Measurements from ENCODE around the gene SLC46A3.
"Not testable (repeated sequence)": the region's sequence is repeated elsewhere in the genome, so short reads cannot be mapped to it uniquely, and the experiment has no call there.

Gene SLC46A3

DNA sequence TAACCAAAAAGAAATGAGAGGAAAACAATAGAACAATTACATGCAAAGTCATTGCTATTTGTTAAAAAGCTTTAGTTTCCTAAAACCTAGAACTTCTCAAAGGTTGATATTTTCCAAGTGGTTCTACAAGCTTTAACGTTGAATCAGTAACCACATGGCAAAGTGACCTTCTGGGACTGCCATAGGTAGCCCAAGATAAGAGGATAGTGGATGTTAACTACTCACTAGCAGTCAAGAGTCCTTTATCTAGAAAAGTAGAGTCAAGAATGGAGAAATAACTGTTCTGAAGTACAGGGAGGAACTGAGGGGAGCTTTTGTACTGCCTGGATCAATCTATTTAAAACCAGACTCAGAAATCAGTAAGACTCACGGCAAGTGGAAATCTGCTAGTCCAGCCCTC, 9.9 kb upstream of the SLC46A3 start:
- DNase-seq, result no peak

DNA sequence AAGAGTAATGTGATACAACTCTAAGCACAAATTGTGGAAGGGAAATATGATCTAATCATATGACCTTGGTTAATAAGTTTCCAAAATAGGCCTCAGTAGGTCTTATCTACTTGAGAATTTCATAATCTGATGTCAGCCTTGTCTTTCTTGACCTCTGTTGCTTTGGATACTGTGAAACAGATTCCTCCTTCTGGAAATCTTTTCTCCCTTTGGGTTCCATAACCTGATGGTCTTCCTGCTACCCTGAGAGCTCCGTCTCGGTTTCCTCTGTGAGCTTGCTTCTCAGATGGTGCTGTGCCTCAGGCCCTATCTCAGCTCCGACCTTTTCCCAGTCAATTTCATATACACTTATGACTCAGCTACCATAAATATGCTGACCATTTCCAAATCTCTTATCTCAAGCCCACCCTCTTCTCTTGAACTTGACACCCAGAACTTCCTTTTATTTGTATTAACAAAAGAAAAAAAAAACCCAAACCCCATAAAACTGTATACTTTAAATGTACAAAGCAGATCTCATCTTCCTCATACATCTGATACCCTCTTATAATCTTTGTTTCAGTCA, 6.4 kb upstream of the SLC46A3 start:
- no peak for DNase-seq

DNA sequence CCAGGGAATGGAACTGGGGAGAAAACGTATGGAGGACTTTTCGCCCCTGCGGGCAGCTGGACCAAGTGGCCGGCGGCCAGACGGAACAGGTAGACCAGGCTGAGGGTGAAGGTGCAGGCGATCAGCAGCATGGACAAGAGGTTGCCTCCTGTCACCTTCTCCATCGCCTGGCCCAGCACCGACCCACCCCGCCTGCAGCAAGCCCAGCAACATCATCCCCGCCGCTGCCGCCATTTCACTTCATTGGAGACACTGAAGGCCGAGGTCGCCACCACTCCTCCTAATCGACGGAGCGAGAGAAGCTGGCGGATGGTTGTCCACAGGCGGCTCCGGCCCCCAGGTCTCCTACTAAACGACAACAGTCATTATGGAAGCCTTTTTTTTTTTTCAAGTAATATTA, 5.0 kb upstream of the SLC46A3 start:
- no peak for DNase-seq

DNA sequence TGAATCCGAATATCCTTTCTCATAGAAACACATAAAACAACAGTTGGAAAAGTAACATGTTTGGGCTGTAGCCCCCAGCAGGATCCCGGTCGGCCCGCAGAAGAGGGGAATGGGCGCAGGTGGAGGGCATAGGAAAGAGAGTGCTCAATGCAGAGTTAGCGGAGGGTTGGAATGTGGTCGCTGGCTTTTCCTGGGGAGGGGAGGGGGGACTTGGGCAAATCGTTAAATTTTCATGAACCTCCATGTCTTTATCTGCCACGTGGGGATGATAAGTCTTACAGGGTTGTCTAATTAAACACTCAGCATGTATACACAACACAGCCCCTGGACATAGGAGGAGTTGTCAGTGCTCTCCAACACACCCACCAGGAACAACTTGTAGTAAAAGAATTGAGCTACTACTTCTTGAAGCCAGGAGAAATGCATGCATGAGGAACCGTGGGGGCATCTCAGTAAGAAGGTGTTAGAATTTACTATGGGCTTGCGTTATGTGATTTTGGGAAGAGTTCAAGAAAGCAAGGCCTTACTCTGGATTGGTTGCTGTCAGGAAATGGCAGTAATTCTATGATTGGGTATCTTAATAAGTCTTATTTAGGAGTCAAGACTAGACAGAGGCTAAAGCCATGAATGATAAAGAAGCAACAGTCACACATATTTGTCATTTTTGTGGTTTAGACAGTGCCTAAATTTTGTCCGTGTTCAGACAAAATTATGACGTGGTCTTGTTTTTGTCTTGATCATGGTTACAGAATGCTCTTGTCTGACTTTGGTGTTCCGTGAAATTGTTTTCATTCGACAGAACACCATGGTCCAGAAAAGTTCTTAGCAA, 671 bp upstream of the SLC46A3 start:
- no peak for DNase-seq

DNA sequence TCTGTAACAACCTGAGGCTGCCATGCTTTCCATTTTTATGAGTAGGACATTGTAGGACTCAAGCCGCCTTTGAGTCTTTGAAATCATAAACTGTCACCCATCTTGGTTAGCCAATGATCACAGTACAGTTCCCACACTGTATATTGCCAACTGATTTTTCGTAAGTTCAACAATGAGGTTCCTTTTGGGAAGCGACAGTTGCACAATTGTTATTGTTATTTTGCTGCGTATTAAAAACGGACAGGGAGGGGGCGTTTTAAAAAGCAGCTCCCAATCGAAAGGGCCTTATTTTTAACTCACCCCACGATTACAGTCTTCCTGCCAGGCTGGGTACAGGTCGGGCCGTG, 601 bp downstream of the SLC46A3 start:
- no peak for DNase-seq

DNA sequence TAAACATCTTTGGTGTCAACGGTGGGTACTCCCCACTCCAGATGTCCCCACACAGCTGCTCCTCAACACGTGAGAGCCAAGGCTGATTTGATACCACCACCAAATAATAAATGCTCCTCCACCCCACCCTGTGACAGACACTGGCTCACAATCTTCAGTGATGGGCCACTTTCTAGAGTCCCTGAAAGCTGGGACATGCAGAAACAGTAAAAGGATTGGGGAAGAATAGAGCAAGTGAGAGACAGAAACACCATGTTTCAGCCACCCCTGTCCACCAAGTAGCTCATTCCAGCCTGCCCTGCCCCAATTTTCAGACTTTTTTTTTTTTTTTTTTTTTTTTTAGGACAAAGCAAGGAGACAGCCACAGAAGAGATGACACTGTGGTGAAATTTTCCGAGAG, 1.6 kb downstream of the SLC46A3 start:
- no peak for DNase-seq

- DNase-seq, result no peak
Observed at GRCh38 chr13:28716511-28716910, 2.3 kb downstream of the SLC46A3 start.

DNA sequence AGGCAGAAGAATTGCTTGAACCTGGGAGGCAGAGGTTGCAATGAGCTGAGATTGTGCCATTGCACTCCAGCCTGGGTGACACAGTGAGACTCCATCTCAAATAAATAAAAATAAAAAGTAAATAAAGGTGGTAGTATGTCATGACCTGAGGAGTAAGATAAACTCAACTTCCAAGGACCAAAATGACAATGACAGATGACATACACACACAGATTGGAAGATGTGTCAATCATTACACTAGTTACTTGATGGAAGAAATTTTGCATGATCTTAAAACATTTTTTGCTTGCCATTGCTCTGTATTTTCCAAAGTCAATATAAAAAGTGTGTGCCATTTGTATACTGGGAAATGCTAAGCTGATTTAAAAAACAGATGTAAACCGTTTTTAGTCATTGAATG, 4.1 kb downstream of the SLC46A3 start:
- DNase-seq, result no peak

- no peak for DNase-seq
Observed at GRCh38 chr13:28710161-28710560, 8.6 kb downstream of the SLC46A3 start.

DNA sequence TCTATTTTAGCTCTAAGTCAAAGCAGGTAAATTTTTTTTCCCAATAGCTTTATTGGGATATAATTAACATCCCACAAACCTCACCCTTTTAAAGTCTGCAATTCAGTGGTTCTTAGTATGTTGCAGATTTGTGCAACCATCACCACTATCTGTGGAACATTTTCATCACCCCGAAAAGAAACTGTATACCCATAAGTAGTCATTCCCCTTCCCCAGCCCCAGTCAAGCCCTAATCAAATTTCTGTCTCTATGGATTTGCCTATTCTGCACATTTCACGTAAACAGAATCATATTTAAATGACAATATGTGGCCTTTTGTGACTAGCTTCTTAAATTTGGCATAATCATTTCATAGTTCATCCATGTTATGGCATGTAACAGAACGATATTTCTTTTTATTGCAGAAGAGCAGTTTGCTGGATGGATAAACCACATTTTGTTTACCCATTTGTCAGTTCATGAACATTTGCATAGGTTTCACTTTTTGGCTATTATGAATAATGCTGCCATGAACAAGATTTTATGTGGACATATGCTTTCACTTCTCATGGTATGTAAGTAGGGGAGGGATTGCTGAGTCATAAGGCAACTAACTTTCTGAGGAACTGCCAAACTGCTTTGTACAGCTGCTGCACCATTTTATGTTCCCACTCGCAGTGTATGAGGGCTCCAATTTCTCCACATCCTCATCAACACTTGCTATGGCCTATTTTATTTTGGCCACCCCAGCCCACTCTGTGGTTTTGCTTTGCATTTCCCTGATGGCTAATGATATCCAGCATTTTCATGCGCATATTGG, 10.9 kb downstream of the SLC46A3 start:
- DNase-seq, result no peak

DNA sequence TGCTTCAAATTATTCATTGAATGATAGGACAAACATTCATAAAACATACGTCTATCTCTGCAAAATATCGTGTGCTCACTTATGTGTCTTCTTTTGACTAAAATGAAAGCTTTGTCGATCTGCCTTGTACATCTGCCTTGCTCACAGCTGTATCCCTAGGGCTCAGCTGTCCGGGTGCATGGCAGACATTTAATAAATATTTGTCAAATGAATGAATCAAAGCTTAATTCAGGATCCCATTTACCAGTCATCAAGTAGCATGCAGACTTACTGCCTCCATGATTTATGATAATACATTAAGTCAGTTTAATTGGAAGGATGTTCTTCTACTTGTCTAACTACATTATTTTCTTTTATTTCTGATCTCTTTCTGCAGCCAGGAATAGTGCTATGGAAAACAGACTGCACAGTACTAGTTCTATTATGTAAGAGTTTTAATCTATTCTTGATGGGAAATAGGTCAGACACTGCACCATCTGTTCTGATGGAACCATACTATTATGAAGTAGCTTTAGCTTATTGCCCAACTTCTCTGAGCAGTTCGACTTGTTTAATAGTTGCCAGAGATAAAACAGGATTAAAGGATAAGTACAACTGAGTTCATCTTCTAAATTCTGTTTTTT, 13.2 kb downstream of the SLC46A3 start:
- no peak for DNase-seq

DNA sequence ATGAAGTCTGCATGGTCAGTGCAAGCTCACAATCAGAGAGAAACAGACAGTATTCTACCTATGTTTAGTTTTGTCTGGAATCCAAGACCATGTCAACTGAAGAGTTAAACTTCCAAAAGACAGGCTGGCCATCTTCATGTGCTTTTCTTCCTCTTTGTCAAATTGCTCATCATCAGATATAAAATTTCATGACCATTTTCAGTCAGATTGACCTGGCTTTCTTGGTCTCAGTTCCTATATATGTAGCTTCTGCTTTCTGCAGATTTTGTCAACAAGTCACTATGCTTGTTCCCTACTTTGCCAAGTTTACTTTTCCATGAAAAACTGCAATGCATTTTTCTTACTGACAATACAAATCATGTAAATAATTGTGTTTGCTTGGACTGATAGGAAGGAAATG, 13.9 kb downstream of the SLC46A3 start:
- no peak for DNase-seq

DNA sequence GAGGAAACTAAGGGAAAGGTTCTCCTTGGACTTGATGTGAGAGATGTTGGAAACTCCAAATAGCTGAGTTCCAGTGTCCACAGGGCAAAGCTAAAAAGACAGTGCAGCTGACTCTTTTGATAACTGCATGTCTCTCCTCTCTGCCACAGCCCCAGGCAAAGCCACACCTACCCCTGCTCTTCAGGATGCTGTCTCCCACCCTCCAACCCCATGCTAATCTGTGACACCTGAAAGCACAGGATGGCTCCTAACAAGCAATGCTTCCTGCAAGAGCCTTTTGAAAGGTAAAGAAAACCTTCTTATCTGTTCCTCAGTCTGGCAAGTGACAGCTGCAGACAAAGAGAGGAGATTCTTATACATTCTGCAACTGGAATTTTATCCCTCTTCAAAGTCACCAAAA, 14.5 kb downstream of the SLC46A3 start:
- DNase-seq, result no peak

- no peak for DNase-seq
Observed at GRCh38 chr13:28699246-28699645, 19.5 kb downstream of the SLC46A3 start.

DNA sequence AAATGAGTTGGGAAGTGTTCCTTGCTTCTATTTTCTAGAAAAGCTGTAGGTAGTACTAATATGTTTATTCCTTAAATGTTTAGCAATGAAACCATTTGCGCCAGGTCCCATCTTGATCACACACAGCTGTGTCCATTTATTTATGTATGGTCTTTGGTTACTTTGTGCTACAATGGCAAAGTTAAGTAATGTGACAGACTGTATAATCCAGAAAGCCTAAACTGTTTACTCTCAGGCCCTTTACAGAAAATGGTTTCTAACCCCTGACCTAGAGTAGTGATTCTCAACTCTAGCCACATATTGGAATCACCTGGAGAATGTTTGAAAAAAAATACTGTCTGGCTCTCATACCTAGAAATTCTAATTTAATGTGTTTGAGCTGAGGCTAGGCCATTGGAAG, 21.3 kb downstream of the SLC46A3 start:
- DNase-seq, result no peak

GRCh38 chr13:28693605-28694491, 24.9 kb downstream of the SLC46A3 start:
- DNase-seq, result not testable (repeated sequence)

DNA sequence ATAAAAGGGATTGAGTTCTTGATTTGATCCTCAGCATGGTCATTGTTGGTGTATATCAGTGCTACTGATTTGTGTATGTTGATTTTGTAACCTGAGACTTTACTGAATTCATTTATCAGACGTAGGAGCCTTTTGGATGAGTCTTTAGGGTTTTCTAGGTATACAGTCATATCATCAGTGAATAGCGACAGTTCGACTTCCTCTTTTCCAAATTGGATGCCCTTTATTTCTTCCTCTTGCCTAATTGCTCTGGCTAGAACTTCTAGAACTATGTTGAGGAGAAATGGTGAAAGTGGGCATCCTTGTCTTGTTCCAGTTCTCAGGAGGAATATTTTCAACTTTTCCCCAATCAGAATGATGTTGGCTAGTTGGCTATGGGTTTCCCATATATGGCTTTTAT, 32.9 kb downstream of the SLC46A3 start:
- DNase-seq, result no peak

DNA sequence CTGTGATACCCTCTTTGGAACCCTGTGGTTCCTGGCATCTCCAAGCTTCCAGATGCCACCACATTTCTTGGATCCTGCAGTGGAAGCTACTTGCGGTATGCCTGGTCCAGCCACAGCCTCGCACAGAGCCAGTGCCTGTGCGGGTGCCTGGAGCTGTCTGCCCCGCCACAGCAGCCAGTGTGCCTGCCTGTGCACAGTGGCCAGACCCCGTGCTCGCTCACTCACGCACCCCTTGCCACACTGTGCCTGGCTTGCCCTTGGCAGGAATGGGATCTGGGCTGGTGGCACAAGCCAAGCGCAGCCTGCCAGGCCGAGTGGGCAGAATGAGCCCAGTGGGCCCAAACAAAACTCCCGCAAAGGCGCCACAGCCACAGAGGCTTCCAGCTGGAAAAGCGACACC, 33.7 kb downstream of the SLC46A3 start:
- DNase-seq, result no peak

DNA sequence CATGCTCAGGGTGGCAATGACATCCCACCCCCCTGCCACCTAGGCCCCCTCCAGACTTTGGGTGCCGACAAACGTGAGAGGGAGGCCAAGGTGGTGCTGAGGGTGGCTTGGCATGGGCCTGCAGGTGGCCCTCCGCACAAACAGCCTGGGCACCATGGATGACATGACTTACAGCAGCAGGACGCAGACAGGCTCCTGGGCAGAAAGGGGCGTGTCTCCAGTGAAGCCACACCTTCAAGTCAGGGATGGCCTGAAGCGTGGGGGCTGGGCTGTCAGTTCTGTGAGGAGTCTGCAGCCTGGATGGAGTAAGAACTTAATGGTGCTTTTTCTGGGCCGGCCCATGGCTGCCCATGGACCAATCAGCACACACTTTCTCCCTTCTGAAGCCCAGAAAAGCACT, 34.5 kb downstream of the SLC46A3 start:
- DNase-seq, result no peak

DNA sequence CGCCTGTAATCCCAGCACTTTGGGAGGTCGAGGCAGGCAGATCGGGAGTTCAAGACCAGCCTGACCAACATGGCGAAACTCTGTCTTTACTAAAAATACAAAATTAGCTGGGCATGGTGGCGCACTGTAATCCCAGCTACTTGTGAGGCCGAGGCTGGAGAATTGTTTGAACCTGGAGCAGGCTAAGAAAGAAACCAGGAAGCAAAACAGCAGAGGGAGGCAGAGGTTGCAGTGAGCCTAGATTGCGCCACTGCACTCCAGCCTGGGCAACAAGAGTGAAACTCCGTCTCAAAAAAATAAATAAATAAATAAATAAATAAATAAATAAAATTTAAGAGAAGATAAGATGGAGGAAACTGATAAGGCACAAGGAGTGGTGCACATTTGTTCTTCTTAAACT, 35.6 kb downstream of the SLC46A3 start:
- not testable (repeated sequence) for DNase-seq

- DNase-seq, result no peak
Observed at GRCh38 chr13:28680541-28680940, 38.2 kb downstream of the SLC46A3 start.

DNA sequence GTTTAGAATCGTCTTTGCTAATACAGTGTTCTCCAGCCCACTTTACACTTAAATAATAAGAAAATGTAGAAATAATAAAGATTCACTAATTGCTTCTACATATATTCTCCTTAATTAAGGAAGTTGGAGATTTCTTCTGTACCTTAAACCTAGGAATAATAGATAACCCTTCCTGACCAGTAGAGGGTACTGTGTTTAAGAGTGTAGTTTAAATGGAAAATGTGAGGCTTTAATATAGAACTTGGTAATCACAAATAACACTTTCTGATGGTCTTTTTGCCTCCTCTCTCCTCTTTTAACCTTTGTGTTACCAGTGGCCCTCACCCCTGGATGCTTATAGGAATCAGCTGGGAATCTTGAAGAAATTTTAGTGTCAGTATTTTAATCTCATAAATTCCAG, 39.1 kb downstream of the SLC46A3 start:
- DNase-seq, result no peak

GRCh38 chr13:28678809-28679208, 40.0 kb downstream of the SLC46A3 start:
- no peak for DNase-seq
